Measurements from ENCODE around the gene STRIP2.
"Not testable (repeated sequence)": the region's sequence is repeated elsewhere in the genome, so short reads cannot be mapped to it uniquely, and the experiment has no call there.

STRIP2 gene

GRCh38 chr7:129531721-129532120 lies 97.5 kb downstream of the STRIP2 start:
- DNase-seq (ENCODE audit: low read depth) = no peak
- TF ChIP-seq CTCF (conservative IDR thresholded peaks at IDR 0.05; ENCODE audit: control insufficient read depth, insufficient read depth, low read depth, low read length) = no peak
- no peak overlapping the region for H3K4me3 ChIP-seq (ENCODE audit: control insufficient read depth, low read depth, low read length)

DNA sequence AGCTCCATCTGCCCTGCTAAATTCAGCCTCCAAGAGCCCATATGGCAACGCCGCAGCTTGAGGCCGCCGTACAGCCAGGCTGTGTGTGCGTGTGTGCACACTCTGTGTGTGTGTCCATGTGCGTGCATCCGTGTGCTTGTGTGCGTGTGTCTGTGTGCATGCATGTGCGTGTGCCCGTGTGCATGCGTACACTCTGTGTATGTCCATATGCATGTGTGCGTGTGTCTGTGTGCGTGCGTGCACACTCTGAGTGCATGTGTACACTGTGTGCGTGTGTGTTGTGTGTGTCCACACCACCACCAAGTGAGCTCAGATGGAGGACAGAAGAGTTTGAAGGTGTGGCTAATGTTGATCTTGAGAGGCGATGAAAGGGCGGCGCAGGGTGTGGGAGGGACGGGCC lies 98.1 kb downstream of the STRIP2 start:
- no peak for DNase-seq (ENCODE audit: low read depth)
- no peak for TF ChIP-seq CTCF (conservative IDR thresholded peaks at IDR 0.05; ENCODE audit: control insufficient read depth, insufficient read depth, low read depth, low read length)
- H3K4me3 ChIP-seq (ENCODE audit: control insufficient read depth, low read depth, low read length) = no peak overlapping the region

GRCh38 chr7:129534558-129535274 lies 100.5 kb downstream of the STRIP2 start:
- not testable (repeated sequence) for H3K4me3 ChIP-seq (ENCODE audit: control insufficient read depth, low read depth, low read length); DNase-seq (ENCODE audit: low read depth)

DNA sequence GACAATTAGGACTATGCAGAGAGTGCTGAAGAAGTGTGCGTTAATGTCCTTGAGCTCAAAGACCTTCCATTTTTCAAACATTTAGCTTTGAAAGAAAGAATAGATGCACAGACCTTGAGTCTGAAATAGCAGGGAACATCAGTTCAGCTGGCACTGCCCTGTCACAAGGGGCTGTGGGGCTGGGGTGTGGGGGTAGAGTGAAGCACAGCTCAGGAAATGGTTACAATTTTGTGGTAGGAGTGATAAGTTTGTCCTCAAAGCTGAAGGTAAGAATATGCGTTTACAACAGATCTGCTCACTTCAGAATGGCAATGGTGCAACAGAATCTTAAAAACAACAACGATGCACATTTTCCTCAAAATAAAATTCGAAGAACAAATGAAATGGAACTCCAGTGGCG lies 101.7 kb downstream of the STRIP2 start:
- no peak for DNase-seq (ENCODE audit: low read depth)
- TF ChIP-seq CTCF (conservative IDR thresholded peaks at IDR 0.05; ENCODE audit: control insufficient read depth, insufficient read depth, low read depth, low read length) = no peak
- no peak overlapping the region for H3K4me3 ChIP-seq (ENCODE audit: control insufficient read depth, low read depth, low read length)

- no peak overlapping the region for H3K4me3 ChIP-seq (ENCODE audit: control insufficient read depth, low read depth, low read length)
- DNase-seq (ENCODE audit: low read depth) = no peak
- no peak for TF ChIP-seq CTCF (conservative IDR thresholded peaks at IDR 0.05; ENCODE audit: control insufficient read depth, insufficient read depth, low read depth, low read length)
These were observed 102.1 kb downstream of the STRIP2 start for GRCh38 chr7:129536323-129536722.
